WERI-Rb-1 (cell line): ENCODE data around the gene LMX1A.
A peak's percentile ranks its signal among the peaks of the same experiment; 100 is the strongest.

Source experiments
- DNase-seq: peaks from one replicate; pipeline ENCODE4 v3.0.0-alpha.2; 2020
- H3K27ac ChIP-seq: fragments of 250-450 bp; sonication (Bioruptor Pico); 2 replicates; pipeline ENCODE4 v1.5.1; 2020; ENCODE audit warnings: mild to moderate bottlenecking, moderate library complexity
- H3K27me3 ChIP-seq: fragments of 250-450 bp; sonication (Bioruptor Pico); 2 replicates; pipeline ENCODE4 v1.5.1; 2021; ENCODE audit warnings: mild to moderate bottlenecking, low read depth, moderate library complexity; ENCODE audit not compliant: insufficient read depth, severe bottlenecking
- H3K36me3 ChIP-seq: fragments of 250-450 bp; sonication (Bioruptor Pico); 2 replicates; pipeline ENCODE4 v1.5.1; 2020; ENCODE audit warnings: mild to moderate bottlenecking, moderate library complexity
- H3K4me3 ChIP-seq: 2 replicates; pipeline ENCODE4 v1.5.1; 2011; ENCODE audit warnings: low read depth, mild to moderate bottlenecking, control low read depth, low read length
- H3K9me3 ChIP-seq: fragments of 250-450 bp; sonication (Bioruptor Pico); 2 replicates; pipeline ENCODE4 v1.5.1; 2021; ENCODE audit warnings: mild to moderate bottlenecking, moderate library complexity; ENCODE audit not compliant: severe bottlenecking
- CTCF ChIP-seq: IDR thresholded peaks from 2 replicates; pipeline ENCODE4 v1.5.1; 2011; ENCODE audit warnings: low read depth, mild to moderate bottlenecking, control low read depth, inconsistent platforms, low read length

LMX1A gene

GRCh38 chr1:165316153-165316772, 40.3 kb downstream of the LMX1A start:
- Histone ChIP-seq H3K27ac (no peak overlapping the region), H3K27me3 (no peaks in the 10 kb centered on the region), H3K4me3 (no peak overlapping the region), H3K9me3 (no peaks in the 10 kb centered on the region), H3K36me3 (no peaks in the 10 kb centered on the region)
- TF ChIP-seq CTCF = no peak
- no peak for DNase-seq

- no peak overlapping the region for H3K27ac ChIP-seq
- H3K9me3 ChIP-seq = no peaks in the 10 kb centered on the region
- TF ChIP-seq CTCF = no peak
- H3K4me3 ChIP-seq = no peak overlapping the region
- no peaks in the 10 kb centered on the region for H3K36me3 ChIP-seq
- H3K27me3 ChIP-seq = no peaks in the 10 kb centered on the region
- no peak for DNase-seq
Observed at GRCh38 chr1:165315481-165315880, 41.0 kb downstream of the LMX1A start.

GRCh38 chr1:165313903-165314302, 42.6 kb downstream of the LMX1A start:
- H3K27me3 ChIP-seq = no peaks in the 10 kb centered on the region
- TF ChIP-seq CTCF = no peak
- H3K27ac ChIP-seq = no peak overlapping the region
- H3K9me3 ChIP-seq = no peaks in the 10 kb centered on the region
- H3K36me3 ChIP-seq = no peaks in the 10 kb centered on the region
- H3K4me3 ChIP-seq = no peak overlapping the region
- no peak for DNase-seq

GRCh38 chr1:165312591-165312990, 43.9 kb downstream of the LMX1A start:
- Histone ChIP-seq H3K4me3 (no peak overlapping the region), H3K36me3 (no peaks in the 10 kb centered on the region), H3K27me3 (no peaks in the 10 kb centered on the region), H3K27ac (no peak overlapping the region), H3K9me3 (no peaks in the 10 kb centered on the region)
- DNase-seq = no peak
- TF ChIP-seq CTCF = no peak

GRCh38 chr1:165306543-165307434, 49.7 kb downstream of the LMX1A start:
- Histone ChIP-seq H3K4me3 (no peak overlapping the region), H3K9me3 (no peaks in the 10 kb centered on the region), H3K27me3 (no peaks in the 10 kb centered on the region), H3K36me3 (no peaks in the 10 kb centered on the region), H3K27ac (no peak overlapping the region)
- TF ChIP-seq CTCF = peak; percentile 52
- peak; percentile 22 for DNase-seq
